ENCODE results near the gene AKAP5. TPM values are rescaled to one million over a fixed set of nuclear protein-coding genes. Genes with fewer than 3 reads are reported as not detected.
"Not testable (repeated sequence)": the region's sequence is repeated elsewhere in the genome, so short reads cannot be mapped to it uniquely, and the experiment has no call there.

Gene AKAP5
- total RNA-seq, 2 donors from 2014 or later = 2.0 to 2.2 TPM

- no peaks in the 10 kb centered on the region for H3K9me3 Mint-ChIP-seq
- peaks cover 54% of the 10 kb centered on the region in 2 donors for H3K4me1 Mint-ChIP-seq (ENCODE audit: low read depth in 2 of 2)
- DNase-seq (ENCODE audit: low spot score) = no peak
- H3K36me3 Mint-ChIP-seq = no peaks in the 10 kb centered on the region
- H3K27ac Mint-ChIP-seq = no peak overlapping the region
- no peaks in the 10 kb centered on the region for H3K27me3 Mint-ChIP-seq
- ATAC-seq = no peak
- H3K4me3 Mint-ChIP-seq = no peak overlapping the region
Observed at GRCh38 chr14:64513271-64513670, 48.0 kb downstream of the AKAP5 start.

DNA sequence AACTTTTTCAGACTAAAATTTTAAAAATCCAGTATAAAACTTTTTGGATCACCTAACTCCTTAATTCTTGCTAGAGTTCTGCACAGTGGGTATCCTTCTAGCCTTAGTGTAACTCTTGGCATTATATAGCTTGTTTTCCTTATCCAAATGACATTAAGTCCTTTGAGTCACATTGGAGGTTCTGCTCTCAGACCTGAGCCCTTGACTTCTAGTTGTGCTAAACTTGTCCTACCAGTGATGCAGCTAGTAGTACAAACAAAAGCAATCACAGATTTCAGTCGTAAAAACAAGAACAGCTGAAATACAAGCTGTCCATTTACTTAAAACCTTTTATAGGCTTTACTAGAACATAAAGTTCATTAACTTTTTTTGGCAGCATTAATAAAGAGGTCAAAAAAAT, 49.8 kb downstream of the AKAP5 start:
- Mint-ChIP-seq H3K4me1 (ENCODE audit: low read depth in 2 of 2) (peaks cover 42 to 43% of the 10 kb centered on the region in 2 donors), H3K4me3 (no peak overlapping the region), H3K36me3 (no peaks in the 10 kb centered on the region), H3K9me3 (no peaks in the 10 kb centered on the region), H3K27me3 (no peaks in the 10 kb centered on the region), H3K27ac (no peak overlapping the region)
- ATAC-seq (no peak), DNase-seq (ENCODE audit: low spot score) (no peak)

- Mint-ChIP-seq H3K4me1 (ENCODE audit: low read depth in 2 of 2) (peaks cover 30 to 33% of the 10 kb centered on the region in 2 donors), H3K4me3 (no peak overlapping the region)
- no peak for ATAC-seq
Observed at GRCh38 chr14:64516969-64517368, 51.7 kb downstream of the AKAP5 start.

GRCh38 chr14:64517667-64518066, 52.4 kb downstream of the AKAP5 start:
- peaks cover 27 to 33% of the 10 kb centered on the region in 2 donors for H3K4me1 Mint-ChIP-seq (ENCODE audit: low read depth in 2 of 2)
- H3K9me3 Mint-ChIP-seq; DNase-seq (ENCODE audit: low spot score); H3K27me3 Mint-ChIP-seq; H3K27ac Mint-ChIP-seq; H3K36me3 Mint-ChIP-seq; ATAC-seq; H3K4me3 Mint-ChIP-seq: not testable (repeated sequence)

More at GRCh38 chr14:64516969-64517368, 51.7 kb downstream of the AKAP5 start:
- Mint-ChIP-seq H3K27ac (no peak overlapping the region), H3K9me3 (no peaks in the 10 kb centered on the region), H3K27me3 (no peaks in the 10 kb centered on the region), H3K36me3 (no peaks in the 10 kb centered on the region)
- DNase-seq (ENCODE audit: low spot score) = no peak

DNA sequence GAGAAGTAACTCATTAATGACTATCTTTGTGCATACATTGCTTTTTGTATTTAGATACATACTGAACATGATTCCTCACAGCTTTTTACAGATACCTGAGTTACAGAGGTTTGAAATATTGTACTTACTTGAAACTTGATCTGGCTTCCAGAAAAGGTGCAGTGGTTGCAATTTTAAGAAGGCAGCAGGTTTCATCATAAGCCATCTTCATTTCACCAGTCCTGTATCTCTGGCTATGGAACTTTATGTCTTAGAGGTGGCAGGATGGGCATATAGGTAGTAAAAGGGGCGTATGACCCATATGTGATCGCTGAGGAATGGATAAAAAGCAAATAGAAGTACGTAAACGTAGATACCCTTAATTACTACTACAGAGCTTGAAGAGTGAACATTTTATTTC, 52.9 kb downstream of the AKAP5 start:
- no peak for DNase-seq (ENCODE audit: low spot score)
- peaks cover 27 to 33% of the 10 kb centered on the region in 2 donors for H3K4me1 Mint-ChIP-seq (ENCODE audit: low read depth in 2 of 2)
- H3K4me3 Mint-ChIP-seq = no peak overlapping the region
- H3K27me3 Mint-ChIP-seq = no peaks in the 10 kb centered on the region
- ATAC-seq = no peak
- no peaks in the 10 kb centered on the region for H3K9me3 Mint-ChIP-seq
- no peak overlapping the region for H3K27ac Mint-ChIP-seq
- H3K36me3 Mint-ChIP-seq = no peaks in the 10 kb centered on the region

DNA sequence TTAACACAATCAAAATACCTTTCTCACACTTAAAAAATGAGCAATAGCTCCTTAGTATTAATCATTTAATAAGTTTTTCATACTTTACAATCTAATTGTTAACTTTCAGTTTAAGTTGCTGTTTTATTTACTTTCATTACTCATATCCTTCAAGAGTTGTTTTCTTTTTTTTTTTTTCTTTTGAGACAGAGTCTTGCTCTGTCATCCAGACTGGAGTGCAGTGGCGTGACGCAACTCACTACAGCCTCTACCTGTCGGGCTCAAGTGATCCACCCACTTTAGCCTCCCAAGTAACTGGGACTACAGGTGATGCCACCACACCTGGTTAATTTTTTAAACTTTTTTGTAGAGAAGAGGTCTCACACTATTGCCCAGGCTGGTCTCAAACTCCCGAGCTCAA, 55.4 kb downstream of the AKAP5 start:
- Mint-ChIP-seq H3K36me3 (peaks cover 6% of the 10 kb centered on the region), H3K4me3 (no peak overlapping the region)

DNA sequence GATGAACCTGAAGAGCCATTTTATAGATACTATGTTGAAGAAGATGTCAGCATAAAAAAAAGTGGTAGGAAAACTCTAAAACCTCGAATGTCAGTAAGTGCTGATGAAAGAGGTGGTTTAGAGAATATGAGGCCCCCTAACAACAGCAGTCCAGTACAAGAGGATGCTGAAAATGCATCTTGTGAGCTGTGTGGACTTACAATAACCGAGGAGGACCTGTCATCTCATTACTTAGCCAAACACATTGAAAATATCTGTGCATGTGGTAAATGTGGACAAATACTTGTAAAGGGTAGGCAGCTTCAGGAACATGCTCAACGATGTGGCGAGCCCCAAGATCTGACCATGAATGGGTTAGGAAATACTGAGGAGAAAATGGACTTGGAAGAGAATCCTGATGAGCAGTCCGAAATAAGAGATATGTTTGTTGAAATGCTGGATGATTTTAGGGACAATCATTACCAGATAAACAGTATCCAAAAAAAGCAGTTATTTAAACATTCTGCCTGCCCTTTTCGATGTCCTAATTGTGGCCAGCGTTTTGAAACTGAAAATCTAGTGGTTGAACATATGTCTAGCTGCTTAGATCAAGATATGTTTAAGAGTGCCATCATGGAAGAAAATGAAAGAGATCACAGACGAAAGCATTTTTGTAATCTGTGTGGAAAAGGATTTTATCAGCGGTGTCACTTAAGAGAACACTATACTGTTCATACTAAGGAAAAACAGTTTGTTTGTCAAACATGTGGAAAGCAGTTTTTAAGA, 57.5 kb downstream of the AKAP5 start:
- DNase-seq (ENCODE audit: low spot score) = no peak
- H3K27me3 Mint-ChIP-seq = no peaks in the 10 kb centered on the region
- no peaks in the 10 kb centered on the region for H3K9me3 Mint-ChIP-seq
- peaks cover 14% of the 10 kb centered on the region for H3K36me3 Mint-ChIP-seq
- peaks cover 13 to 21% of the 10 kb centered on the region in 2 donors for H3K4me1 Mint-ChIP-seq (ENCODE audit: low read depth in 2 of 2)
- no peak overlapping the region for H3K4me3 Mint-ChIP-seq
- peak in 1 of 2 donors; percentile 54 for ATAC-seq
- no peak overlapping the region for H3K27ac Mint-ChIP-seq

More for the DNA sequence above, 55.4 kb downstream of the AKAP5 start:
- Mint-ChIP-seq H3K27ac (no peak overlapping the region), H3K27me3 (no peaks in the 10 kb centered on the region), H3K4me1 (ENCODE audit: low read depth in 2 of 2) (peaks cover 17 to 21% of the 10 kb centered on the region in 2 donors), H3K9me3 (no peaks in the 10 kb centered on the region)
- no peak for ATAC-seq
- DNase-seq (ENCODE audit: low spot score) = no peak

Other genes starting within 250 kb of the AKAP5 start
- gene ESR2, start 171.1 kb upstream of the AKAP5 start, total RNA-seq = under 1 TPM in 1 of 2 donors, not detected in 1; 0.64 TPM
- 100 to 1,000 TPM; 165 to 297 TPM for gene MTHFD1, start 77.1 kb upstream of the AKAP5 start, total RNA-seq
- gene ZBTB25, start 38.3 kb downstream of the AKAP5 start, total RNA-seq = 10 to 100 TPM; 15.2 to 21.4 TPM
- gene ZBTB1, start 39.3 kb downstream of the AKAP5 start, total RNA-seq = 10 to 100 TPM; 42.5 to 46.8 TPM
- 10 to 100 TPM in 1 of 2 donors, 1 to 10 TPM in 1; 5.7 to 12.5 TPM for gene HSPA2, start 75.2 kb downstream of the AKAP5 start, total RNA-seq
- gene PPP1R36, start 84.5 kb downstream of the AKAP5 start, total RNA-seq = under 1 TPM in 1 of 2 donors, not detected in 1; 0.17 TPM
- gene PLEKHG3, start 238.9 kb downstream of the AKAP5 start, total RNA-seq = 10 to 100 TPM; 17.1 to 30.3 TPM